Gastroesophageal sphincter (tissue), 4 donors: ENCODE measurements around the gene UNKL. TPM values are rescaled to one million over a fixed set of nuclear protein-coding genes. Genes with fewer than 3 reads are reported as not detected.

Source experiments
- ATAC-seq: fragments of 150-250 bp; one replicate; pipeline ENCODE4 v1.9.1; 2016; ENCODE audit warnings: mild to moderate bottlenecking, moderate library complexity
- H3K27ac ChIP-seq, 4 donors: fragments of 200-600 bp; sonication (generic) in 3 of 4; 1 replicate in 3 of 4; 2 replicates in 1 of 4; pipeline ENCODE4 v1.5.1; 2016 to 2019
- H3K27me3 ChIP-seq: fragments of 200-600 bp; sonication (generic); one replicate; pipeline ENCODE4 v1.5.1; 2019
- H3K36me3 ChIP-seq, 2 donors: fragments of 200-600 bp; sonication (generic); one replicate each; pipeline ENCODE4 v1.5.1; 2019; ENCODE audit warnings: control low read depth in 1 of 2
- H3K4me1 ChIP-seq, 3 donors: fragments of 200-600 bp; sonication (generic); 1 replicate in 2 of 3; 2 replicates in 1 of 3; pipeline ENCODE4 v1.5.1; 2016 to 2019; ENCODE audit warnings: control low read depth in 2 of 3
- H3K4me3 ChIP-seq, 2 donors: fragments of 200-600 bp; sonication (generic); one replicate each; pipeline ENCODE4 v1.5.1; 2019; ENCODE audit warnings: mild to moderate bottlenecking in 1 of 2, moderate library complexity in 1 of 2
- H3K9me3 ChIP-seq, 3 donors: fragments of 200-600 bp; sonication (generic); one replicate each; pipeline ENCODE4 v1.5.1; 2017 to 2019; ENCODE audit warnings: control low read depth in 2 of 3
- EP300 ChIP-seq: sonication (generic); formaldehyde crosslinking; IDR thresholded peaks from one replicate; pipeline ENCODE4 v1.6.1; 2017; ENCODE audit warnings: antibody characterized with exemption, mild to moderate bottlenecking
- POLR2A ChIP-seq, 2 donors: fragments of 450-650 bp; IDR thresholded peaks; one replicate each; pipeline ENCODE4 v1.6.1; 2017; ENCODE audit warnings: antibody characterized with exemption in 2 of 2, mild to moderate bottlenecking in 2 of 2, moderate library complexity in 1 of 2
- POLR2AphosphoS5 ChIP-seq: sonication (generic); formaldehyde crosslinking; IDR thresholded peaks from one replicate; pipeline ENCODE4 v1.6.1; 2017; ENCODE audit warnings: antibody characterized with exemption
- WGBS, 2 donors: methylation state at CpG; one replicate each; pipeline ENCODE4 v1.1.5; 2018; ENCODE audit warnings: low coverage in 1 of 2; 5-methylcytosine and 5-hydroxymethylcytosine counted together
- total RNA-seq, 4 donors: library from RNA; depleted of rRNA; stranded (reverse); fragments of >200 nt; gene quantifications; one replicate each; pipeline ENCODE4 v1.1.0, GENCODE V29; 2016
- TF ChIP-seq, protein P1 (sequence below), 4 experiments: fragments of 200-600 bp in 2 of 4; fragments of 450-650 bp in 2 of 4; sonication (generic) in 1 of 4; IDR thresholded peaks; one replicate each; pipeline ENCODE4 v1.5.1; 2017 to 2019; ENCODE audit warnings: antibody characterized with exemption in 4 of 4, mild to moderate bottlenecking in 2 of 4, moderate library complexity in 2 of 4

UNKL gene
- total RNA-seq, 4 donors from 2014 or later: 12.3 to 29.4 (median 16.4) TPM

DNA sequence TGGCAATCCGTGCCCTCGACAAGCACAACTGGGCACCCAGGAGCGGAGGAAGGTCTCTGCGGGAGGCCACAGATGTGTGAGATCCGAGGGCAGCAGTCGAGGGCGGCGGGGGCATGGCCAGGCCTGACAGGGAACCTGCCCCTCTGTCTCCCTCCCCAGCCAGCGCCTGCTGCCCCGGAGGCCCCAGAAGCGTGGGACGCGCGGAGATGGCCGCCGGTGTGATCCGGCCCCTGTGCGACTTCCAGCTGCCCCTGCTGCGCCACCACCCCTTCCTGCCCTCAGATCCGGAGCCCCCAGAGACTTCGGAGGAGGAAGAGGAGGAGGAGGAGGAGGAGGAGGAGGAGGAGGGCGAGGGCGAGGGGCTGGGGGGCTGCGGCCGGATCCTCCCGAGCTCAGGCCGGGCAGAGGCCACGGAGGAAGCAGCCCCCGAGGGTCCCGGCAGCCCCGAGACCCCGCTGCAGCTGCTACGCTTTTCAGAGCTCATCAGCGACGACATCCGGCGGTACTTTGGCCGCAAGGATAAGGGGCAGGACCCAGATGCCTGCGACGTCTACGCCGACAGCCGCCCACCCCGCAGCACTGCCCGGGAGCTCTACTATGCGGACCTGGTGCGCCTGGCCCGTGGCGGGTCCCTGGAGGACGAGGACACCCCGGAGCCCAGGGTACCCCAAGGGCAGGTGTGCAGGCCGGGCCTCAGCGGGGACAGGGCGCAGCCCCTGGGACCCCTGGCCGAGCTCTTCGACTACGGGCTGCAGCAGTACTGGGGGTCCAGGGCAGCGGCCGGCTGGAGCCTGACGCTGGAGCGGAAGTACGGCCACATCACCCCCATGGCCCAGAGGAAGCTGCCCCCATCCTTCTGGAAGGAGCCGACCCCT, 18.1 kb upstream of the UNKL start:
- peak overlapping the region in 1 of 2 donors; percentile 18 for H3K4me3 ChIP-seq

DNA sequence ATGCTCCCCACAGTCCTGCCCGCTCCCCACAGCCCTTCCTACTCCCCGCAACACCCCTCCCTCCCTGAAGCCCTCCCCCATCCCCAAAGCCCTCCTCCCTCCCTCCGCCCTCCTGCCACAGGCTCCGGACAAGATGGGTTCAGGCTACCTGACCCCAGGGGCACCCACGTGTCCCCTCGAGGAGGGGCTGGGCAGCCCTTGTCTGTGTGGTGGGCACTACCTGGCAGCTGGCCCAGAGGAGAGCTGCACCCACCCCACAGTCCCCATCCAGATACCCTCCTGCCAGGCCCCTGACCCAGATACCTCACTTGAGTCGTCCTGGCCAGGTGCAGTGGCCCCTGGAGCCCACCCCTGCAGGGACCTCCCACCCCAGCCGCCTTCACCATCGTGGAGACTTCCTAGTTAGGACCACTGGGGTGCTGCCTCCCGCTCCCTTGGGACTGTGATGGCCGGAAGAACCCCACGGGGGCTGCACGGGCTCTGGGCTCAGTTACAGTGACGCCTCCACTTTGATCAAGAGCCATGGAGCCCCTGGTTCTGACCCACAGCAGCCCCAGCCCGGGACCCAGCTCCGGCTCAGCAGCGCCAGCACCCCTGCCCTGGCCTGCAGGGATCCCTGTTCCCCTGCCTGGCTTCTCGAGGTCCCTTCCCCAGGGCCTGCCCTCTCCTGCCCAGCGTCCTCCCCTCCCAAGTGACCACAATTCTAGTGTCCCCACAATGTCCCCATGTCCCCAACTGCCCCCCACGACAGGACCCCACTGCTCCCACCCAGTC, 17.2 kb upstream of the UNKL start:
- ATAC-seq: no peak
- no peak overlapping the region for H3K27ac ChIP-seq
- 86% methylated on average over 1 of the region's 20 CpGs; no CpG with 5 or more reads in 1 of the 2 donors for WGBS, 2 donors
- peaks cover 47% of the 10 kb centered on the region for H3K27me3 ChIP-seq
- no peak overlapping the region for H3K4me3 ChIP-seq
- no peaks in the 10 kb centered on the region for H3K9me3 ChIP-seq
- no peak for TF ChIP-seq POLR2AphosphoS5
- TF ChIP-seq EP300: no peak
- TF ChIP-seq POLR2A (IDR thresholded peaks at IDR 0.05): no peak
- TF ChIP-seq, protein P1, sequence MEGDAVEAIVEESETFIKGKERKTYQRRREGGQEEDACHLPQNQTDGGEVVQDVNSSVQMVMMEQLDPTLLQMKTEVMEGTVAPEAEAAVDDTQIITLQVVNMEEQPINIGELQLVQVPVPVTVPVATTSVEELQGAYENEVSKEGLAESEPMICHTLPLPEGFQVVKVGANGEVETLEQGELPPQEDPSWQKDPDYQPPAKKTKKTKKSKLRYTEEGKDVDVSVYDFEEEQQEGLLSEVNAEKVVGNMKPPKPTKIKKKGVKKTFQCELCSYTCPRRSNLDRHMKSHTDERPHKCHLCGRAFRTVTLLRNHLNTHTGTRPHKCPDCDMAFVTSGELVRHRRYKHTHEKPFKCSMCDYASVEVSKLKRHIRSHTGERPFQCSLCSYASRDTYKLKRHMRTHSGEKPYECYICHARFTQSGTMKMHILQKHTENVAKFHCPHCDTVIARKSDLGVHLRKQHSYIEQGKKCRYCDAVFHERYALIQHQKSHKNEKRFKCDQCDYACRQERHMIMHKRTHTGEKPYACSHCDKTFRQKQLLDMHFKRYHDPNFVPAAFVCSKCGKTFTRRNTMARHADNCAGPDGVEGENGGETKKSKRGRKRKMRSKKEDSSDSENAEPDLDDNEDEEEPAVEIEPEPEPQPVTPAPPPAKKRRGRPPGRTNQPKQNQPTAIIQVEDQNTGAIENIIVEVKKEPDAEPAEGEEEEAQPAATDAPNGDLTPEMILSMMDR (IDR thresholded peaks at IDR 0.05): no peak
- peaks cover 0 to 10% of the 10 kb centered on the region in 2 donors for H3K36me3 ChIP-seq
- peaks cover 0 to 6% (median 0%) of the 10 kb centered on the region in 3 donors for H3K4me1 ChIP-seq

More for the DNA sequence above, 18.1 kb upstream of the UNKL start:
- no peaks in the 10 kb centered on the region for H3K9me3 ChIP-seq
- H3K4me1 ChIP-seq: peaks cover 0 to 6% (median 0%) of the 10 kb centered on the region in 3 donors
- H3K36me3 ChIP-seq: peaks cover 0 to 10% of the 10 kb centered on the region in 2 donors
- peaks cover 47% of the 10 kb centered on the region for H3K27me3 ChIP-seq
- no peak for ATAC-seq
- TF ChIP-seq EP300: no peak
- no peak for TF ChIP-seq POLR2A (IDR thresholded peaks at IDR 0.05)
- TF ChIP-seq, protein P1 (IDR thresholded peaks at IDR 0.05): no peak
- no peak for TF ChIP-seq POLR2AphosphoS5
- peak overlapping the region in 1 of 4 donors; percentile 12 for H3K27ac ChIP-seq
- WGBS, 2 donors: 90% methylated on average over 14 of the region's 63 CpGs; no CpG with 5 or more reads in 1 of the 2 donors

DNA sequence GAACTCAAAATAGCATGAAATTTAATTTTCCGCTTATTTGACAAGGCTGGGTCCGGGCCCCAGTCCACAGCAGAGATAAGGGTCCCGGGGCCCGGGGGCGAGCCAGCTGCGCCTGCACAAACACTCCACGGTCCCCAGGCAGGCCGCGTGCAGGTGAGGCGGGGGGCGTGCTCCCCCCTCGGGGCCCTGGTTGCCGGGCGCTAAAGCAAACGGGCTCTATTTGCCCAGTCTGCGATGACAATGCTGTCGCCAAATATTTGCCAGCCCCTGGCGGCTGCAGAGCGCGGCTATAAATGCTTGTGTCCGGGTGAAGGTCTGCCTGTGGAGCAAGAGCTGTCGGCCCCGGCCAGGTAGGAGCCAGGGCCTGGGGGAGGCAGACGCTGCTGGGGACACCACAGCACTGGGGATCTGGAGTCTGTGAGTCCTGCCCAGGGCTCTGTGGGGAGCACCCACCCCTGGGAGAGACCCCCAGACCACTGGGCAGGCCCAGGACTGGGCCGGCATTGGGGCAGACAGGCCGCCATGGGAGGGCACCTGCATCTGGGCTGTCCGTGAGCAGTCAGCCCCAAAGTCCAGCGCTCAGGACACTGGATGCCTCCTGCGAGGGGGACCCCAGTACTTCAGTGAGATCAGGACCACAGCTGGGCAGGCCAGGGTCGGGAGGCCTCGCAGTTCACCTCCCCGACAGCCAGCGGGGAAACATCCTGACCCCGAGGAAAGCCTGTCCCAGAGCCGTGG, 16.4 kb upstream of the UNKL start, which contains the start of gene PERCC1:
PERCC1 (plus strand) TSS at position 320 of the 738 bp plus-strand sequence. CDS start 1,516 bp downstream, outside the sequence.
- Histone ChIP-seq H3K4me1 (peaks cover 0 to 6% (median 0%) of the 10 kb centered on the region in 3 donors), H3K4me3 (no peak within 1 kb of the TSS), H3K27ac (no peak within 1 kb of the TSS), H3K9me3 (no peaks in the 10 kb centered on the region), H3K36me3 (peaks cover 0 to 2% of the 10 kb centered on the region in 2 donors), H3K27me3 (peaks cover 47% of the 10 kb centered on the region)
- ATAC-seq: no peak
- 93% methylated on average over 5 of the region's 35 CpGs; no CpG with 5 or more reads in 1 of the 2 donors for WGBS, 2 donors
- no peak for TF ChIP-seq EP300
- TF ChIP-seq POLR2AphosphoS5: no peak
- no peak for TF ChIP-seq POLR2A (IDR thresholded peaks at IDR 0.05)
- TF ChIP-seq, protein P1 (IDR thresholded peaks at IDR 0.05): no peak

DNA sequence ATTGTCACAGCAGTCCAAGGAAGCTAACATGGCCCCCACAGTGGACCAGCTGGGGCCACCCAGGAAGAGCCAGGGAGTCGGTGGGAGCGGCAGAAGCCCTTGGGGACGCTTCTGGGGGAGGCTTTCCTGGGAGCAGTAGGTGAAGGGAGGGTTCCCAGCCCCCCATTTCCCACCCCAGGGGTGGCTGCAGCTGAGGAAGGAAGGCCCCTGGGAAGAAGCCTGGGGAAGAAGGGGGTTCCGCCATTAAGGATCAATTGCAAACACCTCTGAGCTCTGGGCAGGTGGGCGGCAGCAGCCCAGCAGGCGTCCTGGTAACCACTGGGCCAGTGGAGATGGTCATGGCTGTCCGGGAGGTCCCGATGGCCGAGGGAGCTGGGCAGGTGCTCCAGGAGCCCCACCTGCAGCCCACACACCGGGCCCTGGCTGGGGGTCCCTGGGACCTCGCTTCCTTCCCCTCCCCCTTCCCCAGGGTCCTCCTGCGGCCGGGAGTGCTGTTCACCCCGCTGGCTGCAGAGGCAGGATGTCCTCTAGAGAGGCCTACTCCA, 15.8 kb upstream of the UNKL start:
- Histone ChIP-seq H3K4me3 (no peak overlapping the region), H3K27ac (no peak overlapping the region), H3K36me3 (no peaks in the 10 kb centered on the region), H3K4me1 (peaks cover 0 to 6% (median 0%) of the 10 kb centered on the region in 3 donors), H3K27me3 (peaks cover 47% of the 10 kb centered on the region), H3K9me3 (no peaks in the 10 kb centered on the region)
- 81% methylated on average over 3 of the region's 14 CpGs; no CpG with 5 or more reads in 1 of the 2 donors for WGBS, 2 donors
- TF ChIP-seq, protein P1 (IDR thresholded peaks at IDR 0.05): no peak
- TF ChIP-seq POLR2AphosphoS5: no peak
- no peak for TF ChIP-seq POLR2A (IDR thresholded peaks at IDR 0.05)
- no peak for TF ChIP-seq EP300
- ATAC-seq: no peak
